H9 (cell line): ENCODE data around the gene ZNF672. TPM values are rescaled to one million over a fixed set of nuclear protein-coding genes. Genes with fewer than 3 reads are reported as not detected.
"Not testable (repeated sequence)": the region's sequence is repeated elsewhere in the genome, so short reads cannot be mapped to it uniquely, and the experiment has no call there.

Source experiments
- DNase-seq: peaks from one replicate; pipeline ENCODE4 v3.0.0-alpha.2; 2017
- H2AFZ ChIP-seq: one replicate; pipeline ENCODE4 v1.6.1; 2013; ENCODE audit warnings: mild to moderate bottlenecking, low read length, control low read depth, moderate library complexity
- H2AK5ac ChIP-seq: 2 replicates; pipeline ENCODE4 v1.6.1; 2013; ENCODE audit warnings: low read length, control low read depth, mixed read lengths; ENCODE audit not compliant: insufficient read length
- H2BK120ac ChIP-seq: one replicate; pipeline ENCODE4 v1.6.1; 2013; ENCODE audit warnings: low read depth, mild to moderate bottlenecking, low read length, control low read depth, inconsistent platforms; ENCODE audit not compliant: poor library complexity, severe bottlenecking
- H2BK12ac ChIP-seq: 2 replicates; pipeline ENCODE4 v1.6.1; 2013; ENCODE audit warnings: low read length, control low read depth, mixed read lengths, low read depth; ENCODE audit not compliant: insufficient read length
- H2BK15ac ChIP-seq: 2 replicates; pipeline ENCODE4 v1.6.1; 2013; ENCODE audit warnings: low read depth, low read length, control low read depth
- H2BK20ac ChIP-seq: one replicate; pipeline ENCODE4 v1.6.1; 2013; ENCODE audit warnings: low read depth, mild to moderate bottlenecking, low read length, control low read depth, inconsistent platforms; ENCODE audit not compliant: poor library complexity, severe bottlenecking
- H2BK5ac ChIP-seq: 2 replicates; pipeline ENCODE4 v1.6.1; 2013; ENCODE audit warnings: low read length, control low read depth, mixed read lengths; ENCODE audit not compliant: insufficient read length
- H3K14ac ChIP-seq: 2 replicates; pipeline ENCODE4 v1.6.1; 2013; ENCODE audit warnings: low read length, control low read depth; ENCODE audit not compliant: insufficient read depth
- H3K18ac ChIP-seq: 2 replicates; pipeline ENCODE4 v1.6.1; 2013; ENCODE audit warnings: low read depth, mild to moderate bottlenecking, mixed read lengths, low read length, control low read depth; ENCODE audit not compliant: insufficient read length
- H3K23ac ChIP-seq: 2 replicates; pipeline ENCODE4 v1.6.1; 2013; ENCODE audit warnings: low read length, control low read depth, mixed read lengths, low read depth; ENCODE audit not compliant: insufficient read length
- H3K23me2 ChIP-seq: 2 replicates; pipeline ENCODE4 v1.6.1; 2013; ENCODE audit warnings: low read depth, mild to moderate bottlenecking, mixed read lengths, low read length, control low read depth; ENCODE audit not compliant: insufficient read length, poor library complexity, severe bottlenecking
- H3K27ac ChIP-seq: 2 replicates; pipeline ENCODE4 v1.5.1; 2013; ENCODE audit warnings: low read length, control low read depth, mixed read lengths, low read depth; ENCODE audit not compliant: insufficient read length
- H3K27me3 ChIP-seq: 2 replicates; pipeline ENCODE4 v1.6.1; 2013; ENCODE audit warnings: low read length, control low read depth, inconsistent platforms; ENCODE audit not compliant: insufficient read depth
- H3K4ac ChIP-seq: 2 replicates; pipeline ENCODE4 v1.6.1; 2013; ENCODE audit warnings: low read depth, mild to moderate bottlenecking, control low read depth, inconsistent platforms, low read length, moderate library complexity
- H3K4me1 ChIP-seq: 2 replicates; pipeline ENCODE4 v1.6.1; 2013; ENCODE audit warnings: low read length, control low read depth, inconsistent platforms; ENCODE audit not compliant: insufficient read depth
- H3K4me2 ChIP-seq: 2 replicates; pipeline ENCODE4 v1.6.1; 2013; ENCODE audit warnings: low read length, control low read depth, mixed read lengths; ENCODE audit not compliant: insufficient read length, insufficient read depth
- H3K56ac ChIP-seq: 2 replicates; pipeline ENCODE4 v1.6.1; 2013; ENCODE audit warnings: low read depth, mild to moderate bottlenecking, mixed read lengths, low read length, control low read depth; ENCODE audit not compliant: insufficient read length
- H3K79me1 ChIP-seq: 2 replicates; pipeline ENCODE4 v1.6.1; 2013; ENCODE audit warnings: low read depth, mild to moderate bottlenecking, moderate library complexity, low read length, control low read depth, inconsistent platforms; ENCODE audit not compliant: insufficient read depth, poor library complexity, severe bottlenecking
- H3K79me2 ChIP-seq: 2 replicates; pipeline ENCODE4 v1.6.1; 2013; ENCODE audit warnings: low read length, control low read depth, inconsistent platforms; ENCODE audit not compliant: insufficient read depth
- H3K9ac ChIP-seq: 2 replicates; pipeline ENCODE4 v1.6.1; 2013; ENCODE audit warnings: low read length, control low read depth, mixed read lengths; ENCODE audit not compliant: insufficient read length; ENCODE audit errors: extremely low read depth
- H3K9me3 ChIP-seq: one replicate; pipeline ENCODE4 v1.6.1; 2013; ENCODE audit warnings: low read depth, low read length, inconsistent platforms; ENCODE audit not compliant: control insufficient read depth
- H3T11ph ChIP-seq: one replicate; pipeline ENCODE4 v1.6.1; 2013; ENCODE audit warnings: mild to moderate bottlenecking, low read length, control low read depth, inconsistent platforms
- H4K20me1 ChIP-seq: one replicate; pipeline ENCODE4 v1.6.1; 2013; ENCODE audit not compliant: control insufficient read depth, insufficient read length, insufficient read depth
- H4K5ac ChIP-seq: 2 replicates; pipeline ENCODE4 v1.6.1; 2013; ENCODE audit warnings: low read depth, mild to moderate bottlenecking, mixed read lengths, low read length, control low read depth; ENCODE audit not compliant: insufficient read length
- H4K8ac ChIP-seq: replicated peaks from 2 replicates; pipeline ENCODE4 v1.6.1; 2013; ENCODE audit warnings: low read length, control low read depth, mixed read lengths, low read depth; ENCODE audit not compliant: insufficient read length
- H4K91ac ChIP-seq: 2 replicates; pipeline ENCODE4 v1.6.1; 2013; ENCODE audit warnings: low read depth, mild to moderate bottlenecking, moderate library complexity, mixed read lengths, low read length, control low read depth; ENCODE audit not compliant: insufficient read length
- H3K27ac Mint-ChIP-seq, 3 experiments: 2 replicates in 2 of 3; 3 replicates in 1 of 3; pipeline ENCODE4 v1.8.0; 2020 to 2021; ENCODE audit warnings: mixed read lengths in 3 of 3, mild to moderate bottlenecking in 1 of 3, moderate library complexity in 1 of 3
- H3K27me3 Mint-ChIP-seq: 2 replicates; pipeline ENCODE4 v1.8.0; 2021; ENCODE audit warnings: low read depth, mild to moderate bottlenecking, moderate library complexity, mixed read lengths
- H3K36me3 Mint-ChIP-seq, 3 experiments: 2 replicates in 2 of 3; 3 replicates in 1 of 3; pipeline ENCODE4 v1.8.0; 2020 to 2021; ENCODE audit warnings: low read depth in 3 of 3, mixed read lengths in 3 of 3; ENCODE audit not compliant: insufficient read depth in 1 of 3
- H3K4me1 Mint-ChIP-seq, 2 experiments: 2 replicates each; pipeline ENCODE4 v1.8.0; 2020; ENCODE audit warnings: mixed read lengths in 2 of 2
- H3K4me3 Mint-ChIP-seq, 2 experiments: 2 replicates in 1 of 2; 3 replicates in 1 of 2; pipeline ENCODE4 v1.8.0; 2020 to 2021; ENCODE audit warnings: mild to moderate bottlenecking in 2 of 2, mixed read lengths in 2 of 2, moderate library complexity in 1 of 2
- H3K9me3 Mint-ChIP-seq, 2 experiments: 2 replicates in 1 of 2; 3 replicates in 1 of 2; pipeline ENCODE4 v1.8.0; 2020; ENCODE audit warnings: mild to moderate bottlenecking in 2 of 2, mixed read lengths in 2 of 2, moderate library complexity in 1 of 2
- CTCF ChIP-seq: fragments of 200-600 bp; sonication (generic); conservative IDR thresholded peaks from 3 replicates; pipeline ENCODE4 v1.8.0; 2021; ENCODE audit warnings: antibody characterized with exemption, mild to moderate bottlenecking
- WGBS: extraction: QIAGEN DNeasy Blood & Tissue Kit; methylation state at CpG from one replicate; pipeline ENCODE4 v1.1.7; 2013; ENCODE audit warnings: missing lambda C conversion rate, low lambda C conversion rate, mixed read lengths; ENCODE audit not compliant: insufficient read length; ENCODE audit errors: extremely low coverage; 5-methylcytosine and 5-hydroxymethylcytosine counted together
- total RNA-seq: library from RNA; stranded (reverse); gene quantifications from 2 replicates; pipeline ENCODE4 v1.2.1, GENCODE V29; 2021

The ZNF672 gene
- total RNA-seq, 1 experiment from 2014 or later = 29.4 TPM

- no peak overlapping the region for H3K23ac ChIP-seq
- peak overlapping the region; percentile 65 for H2AFZ ChIP-seq
- H4K91ac ChIP-seq = no peak overlapping the region
- no peak overlapping the region for H2BK12ac ChIP-seq
- H2BK5ac ChIP-seq = no peak overlapping the region
- no peak overlapping the region for H3K56ac ChIP-seq
- H3K27ac Mint-ChIP-seq = peak overlapping the region in 2 of 3 experiments; percentile 69 to 94; a peak in 4 of 7 replicates
- no peaks in the 10 kb centered on the region for H3K27me3 ChIP-seq
- no peaks in the 10 kb centered on the region for H4K20me1 ChIP-seq
- H3K27ac ChIP-seq = no peak overlapping the region
- H3K79me1 ChIP-seq = no peaks in the 10 kb centered on the region
- TF ChIP-seq CTCF = no peak
- H3K36me3 Mint-ChIP-seq = no peaks in the 10 kb centered on the region
- no peaks in the 10 kb centered on the region for H3K79me2 ChIP-seq
- no peak for DNase-seq
- no peak overlapping the region for H3K18ac ChIP-seq
- H3K9ac ChIP-seq = no peak overlapping the region
- H3K4me1 Mint-ChIP-seq = peaks cover 13 to 20% of the 10 kb centered on the region in 2 experiments
- H4K8ac ChIP-seq = no peak overlapping the region
- H3K14ac ChIP-seq = no peak overlapping the region
- no peak overlapping the region for H3K4ac ChIP-seq
- H2BK15ac ChIP-seq = no peak overlapping the region
- H2AK5ac ChIP-seq = no peak overlapping the region
- no peaks in the 10 kb centered on the region for H3K27me3 Mint-ChIP-seq
- no peak overlapping the region for H2BK120ac ChIP-seq
- WGBS = no CpG with 5 or more reads among the region's 1 CpG
- no peak overlapping the region for H2BK20ac ChIP-seq
- no peaks in the 10 kb centered on the region for H3K4me1 ChIP-seq
- no peak overlapping the region for H3K4me2 ChIP-seq
- H3K9me3 ChIP-seq = no peaks in the 10 kb centered on the region
- H3K23me2 ChIP-seq = no peaks in the 10 kb centered on the region
- no peak overlapping the region for H4K5ac ChIP-seq
- no peaks in the 10 kb centered on the region for H3K9me3 Mint-ChIP-seq
- H3T11ph ChIP-seq = no peak overlapping the region
- H3K4me3 Mint-ChIP-seq = peak overlapping the region in 1 of 2 experiments; percentile 25; a peak in 1 of 5 replicates
Measured at GRCh38 chr1:248886237-248886895, 48.3 kb downstream of the ZNF672 start.

- peaks cover 13 to 20% of the 10 kb centered on the region in 2 experiments for H3K4me1 Mint-ChIP-seq
- not testable (repeated sequence) for H3K36me3 Mint-ChIP-seq, H2BK20ac ChIP-seq, H2BK120ac ChIP-seq, H3K4me1 ChIP-seq, H3K23me2 ChIP-seq, H3K23ac ChIP-seq, H2AFZ ChIP-seq, H3K4ac ChIP-seq, H3K27ac Mint-ChIP-seq, DNase-seq, H2AK5ac ChIP-seq, H3T11ph ChIP-seq, H2BK5ac ChIP-seq, H3K56ac ChIP-seq, H4K91ac ChIP-seq, H4K8ac ChIP-seq, H3K4me3 Mint-ChIP-seq, H2BK15ac ChIP-seq, H3K27me3 Mint-ChIP-seq, H4K5ac ChIP-seq, H3K79me2 ChIP-seq, H3K4me2 ChIP-seq, H3K9ac ChIP-seq, H3K14ac ChIP-seq, H3K79me1 ChIP-seq, H4K20me1 ChIP-seq, H2BK12ac ChIP-seq, H3K27ac ChIP-seq, H3K9me3 ChIP-seq, H3K18ac ChIP-seq, H3K27me3 ChIP-seq, H3K9me3 Mint-ChIP-seq
- no CpG with 5 or more reads among the region's 10 CpGs for WGBS
Measured at GRCh38 chr1:248889914-248890243, 51.9 kb downstream of the ZNF672 start.
